NCI-H1105 treated with DMSO at 0.1 percent for 48 hours (cell line): Measurements from ENCODE around the gene ANTKMT.

ENCODE experiments used
- DNase-seq: peaks from one replicate; lab custom pipeline; 2025; lab: John Stamatoyannopoulos, UW

ANTKMT gene

DNA sequence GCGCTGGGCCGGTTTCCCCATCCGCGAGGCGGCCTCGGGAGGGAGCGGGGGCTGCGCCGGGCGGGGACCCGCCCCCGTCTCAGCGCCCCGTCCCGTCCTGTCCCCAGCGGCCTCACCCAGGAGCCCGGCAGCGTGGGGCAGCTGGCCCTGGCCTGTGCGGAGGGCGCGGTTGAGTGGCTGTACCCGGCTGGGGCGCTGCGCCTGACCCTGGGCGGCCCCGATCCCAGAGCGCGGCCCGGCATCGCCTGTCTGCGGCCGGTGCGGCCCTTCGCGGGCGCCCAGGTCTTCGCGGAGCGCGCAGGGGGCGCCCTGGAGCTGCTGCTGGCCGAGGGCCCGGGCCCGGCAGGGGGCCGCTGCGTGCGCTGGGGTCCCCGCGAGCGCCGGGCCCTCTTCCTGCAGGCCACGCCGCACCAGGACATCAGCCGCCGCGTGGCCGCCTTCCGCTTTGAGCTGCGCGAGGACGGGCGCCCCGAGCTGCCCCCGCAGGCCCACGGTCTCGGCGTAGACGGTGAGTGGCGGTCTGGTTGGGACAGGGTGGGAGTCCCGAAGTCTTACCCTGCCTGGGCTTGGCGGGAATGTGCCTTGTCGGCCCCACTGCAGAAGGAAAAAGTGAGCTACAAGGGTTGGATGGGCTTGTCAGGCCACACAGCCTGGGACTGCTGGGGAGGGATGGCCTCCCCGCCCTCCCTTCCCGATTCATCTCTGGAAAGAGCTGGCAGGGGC lies 5.3 kb upstream of the ANTKMT start:
- no peak for DNase-seq

DNA sequence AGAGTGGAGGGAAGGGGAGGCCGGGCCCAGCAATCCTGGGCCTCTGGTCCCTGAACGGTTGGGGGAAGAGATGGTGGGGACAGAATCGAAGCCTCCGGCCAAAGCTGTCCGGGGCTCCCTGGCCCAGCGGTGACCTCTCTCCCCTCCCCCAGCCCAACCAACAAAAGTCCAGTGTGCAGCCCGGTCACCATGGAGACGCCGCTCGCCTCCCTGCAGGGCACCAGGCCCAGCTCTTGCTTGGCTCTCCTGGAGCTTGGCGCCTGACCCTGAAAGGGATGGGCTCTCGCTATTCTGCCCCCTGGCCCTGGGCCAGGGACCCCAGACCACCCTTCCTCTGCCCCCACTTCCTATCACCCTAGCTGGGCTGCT lies 4.8 kb upstream of the ANTKMT start:
- no peak for DNase-seq

DNA sequence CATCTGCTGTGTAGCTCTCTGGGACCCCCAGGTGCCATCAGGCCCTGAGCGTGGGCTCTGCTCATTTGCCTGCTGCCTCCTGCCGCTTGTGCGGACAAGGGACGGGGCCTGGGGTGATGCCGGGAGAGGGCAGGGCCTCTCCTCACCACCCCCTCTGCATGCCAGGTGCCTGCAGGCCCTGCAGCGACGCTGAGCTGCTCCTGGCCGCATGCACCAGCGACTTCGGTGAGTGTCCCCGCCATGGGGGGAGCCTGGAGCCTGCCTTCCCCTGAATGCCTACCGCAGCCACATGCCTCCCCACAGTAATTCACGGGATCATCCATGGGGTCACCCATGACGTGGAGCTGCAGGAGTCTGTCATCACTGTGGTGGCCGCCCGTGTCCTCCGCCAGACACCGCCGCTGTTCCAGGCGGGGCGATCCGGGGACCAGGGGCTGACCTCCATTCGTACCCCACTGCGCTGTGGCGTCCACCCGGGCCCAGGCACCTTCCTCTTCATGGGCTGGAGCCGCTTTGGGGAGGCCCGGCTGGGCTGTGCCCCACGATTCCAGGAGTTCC lies 4.1 kb upstream of the ANTKMT start:
- no peak for DNase-seq

DNA sequence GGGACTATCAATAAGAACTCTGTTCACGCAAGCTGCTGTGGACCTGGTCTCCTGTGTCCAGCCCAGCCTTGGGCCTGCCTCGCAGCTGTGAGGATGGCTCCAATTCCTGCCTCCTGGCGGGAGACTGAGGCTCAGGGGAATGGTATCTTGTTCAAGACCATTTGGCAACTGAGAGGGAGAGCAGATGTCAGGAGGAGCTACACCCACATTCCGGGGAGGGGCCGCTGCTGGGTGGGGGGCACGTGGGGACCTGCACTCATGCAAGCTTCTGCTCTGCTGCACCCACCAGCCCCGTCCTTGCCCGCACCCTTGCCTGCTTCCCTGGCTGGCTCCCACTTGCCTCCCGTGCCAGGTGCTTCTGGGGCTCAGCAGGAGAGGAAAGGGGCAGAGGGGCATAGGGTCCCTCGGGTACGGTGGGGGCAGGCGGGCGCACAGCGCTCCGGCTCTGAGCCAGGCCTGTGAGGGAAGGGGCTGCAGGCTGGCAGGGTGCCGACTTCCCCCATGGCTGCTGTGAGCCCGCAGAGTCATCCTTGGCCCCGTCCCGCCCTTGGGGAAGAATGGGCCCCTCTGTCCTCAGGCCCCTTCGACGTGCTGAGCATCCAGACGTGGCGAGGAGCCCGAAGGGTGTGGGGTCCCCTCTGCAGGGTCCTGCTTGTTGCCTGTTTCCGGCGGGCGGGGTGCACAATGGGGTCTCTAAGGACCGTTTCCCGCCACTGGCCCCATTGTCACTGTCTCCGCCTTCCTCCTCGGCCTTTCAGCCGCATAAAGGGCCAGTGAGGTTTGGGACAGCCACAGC lies 3.3 kb upstream of the ANTKMT start:
- DNase-seq = no peak

DNA sequence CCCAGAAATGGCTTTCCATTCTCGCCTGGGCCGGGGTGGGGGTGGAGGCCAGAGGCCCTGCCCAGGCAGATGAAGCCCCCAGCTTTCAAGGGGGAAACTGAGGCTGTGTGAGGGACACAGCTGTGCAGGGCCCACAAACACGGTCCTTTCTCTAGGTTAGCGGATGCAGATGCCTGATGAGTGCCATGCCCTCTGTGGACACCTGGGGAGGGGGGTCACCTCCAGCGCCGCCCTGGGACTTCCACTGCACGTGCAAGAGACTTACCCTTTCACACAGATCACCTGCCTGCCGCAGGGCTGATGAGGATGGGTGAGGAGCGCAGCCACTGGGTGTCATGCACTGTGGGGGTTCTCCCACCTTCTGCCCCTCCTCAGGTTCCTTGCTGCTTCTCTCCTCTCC lies 2.6 kb upstream of the ANTKMT start:
- DNase-seq = no peak

DNA sequence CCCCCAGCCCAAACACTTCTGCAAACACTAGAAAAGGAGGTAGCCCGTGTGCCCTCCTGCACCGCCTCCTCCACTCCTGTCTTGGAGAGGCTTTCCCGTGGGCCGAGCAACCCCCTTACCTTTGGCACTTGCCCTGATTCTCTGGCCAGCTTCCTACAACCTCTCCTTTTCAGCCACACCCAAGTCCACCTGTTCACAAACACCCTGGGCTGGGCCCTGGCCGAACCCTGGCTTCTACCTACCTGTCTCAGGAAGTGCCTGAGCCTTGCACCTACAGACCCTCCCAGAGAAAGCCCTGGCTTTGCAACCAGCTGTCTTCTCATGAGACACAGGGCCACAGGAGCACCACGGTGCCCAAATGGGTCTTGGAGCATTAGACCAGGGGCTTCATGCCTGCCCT lies 2.0 kb upstream of the ANTKMT start:
- DNase-seq = no peak

DNA sequence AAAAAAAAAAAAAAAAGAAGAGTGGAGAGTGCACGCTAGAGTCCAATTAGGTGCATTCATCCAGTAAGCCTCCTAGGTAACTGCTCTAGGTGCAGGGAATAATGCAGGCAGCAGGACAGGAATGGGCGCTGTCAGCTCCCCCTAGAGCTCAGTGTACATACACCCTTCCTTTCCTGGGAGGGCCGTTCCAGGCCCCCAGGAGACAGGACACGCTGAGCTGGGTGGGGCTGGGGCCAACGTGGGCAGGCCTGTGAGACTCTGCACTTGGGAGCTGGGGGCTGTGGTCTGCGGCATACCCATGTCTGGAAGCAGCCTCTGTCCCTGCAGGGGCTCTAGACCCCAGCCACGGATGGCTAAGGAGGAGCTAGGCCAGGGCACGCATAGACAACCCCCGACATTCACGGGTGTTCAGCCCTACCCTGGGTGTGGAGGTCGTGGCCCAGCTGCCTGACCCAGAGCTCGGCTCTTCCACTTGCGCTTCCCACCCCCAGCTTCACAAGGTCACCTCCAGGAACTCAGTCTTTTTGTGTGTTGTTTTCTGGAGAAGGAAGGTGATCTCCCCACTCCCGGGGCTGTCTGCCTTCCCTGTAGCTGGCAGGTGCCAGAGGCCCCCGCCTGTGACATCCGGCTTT lies 1.0 kb upstream of the ANTKMT start:
- no peak for DNase-seq

DNA sequence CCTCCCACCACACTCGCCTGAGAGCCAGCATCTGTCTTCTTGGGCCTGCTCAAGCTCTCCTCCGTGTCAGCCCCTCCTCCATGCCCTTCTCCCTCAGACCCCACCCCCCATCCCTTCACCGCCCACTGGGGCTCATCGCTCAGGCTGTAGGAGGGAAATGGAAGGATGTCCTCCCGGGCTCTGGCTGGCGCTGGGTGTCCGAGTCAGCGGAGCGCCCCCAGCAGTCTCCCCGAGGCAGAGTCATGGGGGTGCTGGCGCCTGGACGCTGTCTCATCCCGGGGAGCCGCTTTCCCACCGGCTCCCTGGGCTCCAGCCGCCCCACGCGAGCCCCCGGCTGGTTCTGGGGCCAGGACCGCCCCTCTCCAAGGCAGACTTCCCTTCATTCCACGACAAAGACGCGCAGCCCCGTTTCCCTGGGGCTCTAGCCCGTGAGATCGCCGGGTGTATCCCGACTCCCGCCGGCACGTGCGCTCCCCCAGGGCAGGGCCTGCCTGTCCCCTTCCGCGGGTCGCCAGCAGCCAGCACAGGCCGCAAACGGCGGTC lies 428 bp upstream of the ANTKMT start:
- DNase-seq = peak; percentile 18

DNA sequence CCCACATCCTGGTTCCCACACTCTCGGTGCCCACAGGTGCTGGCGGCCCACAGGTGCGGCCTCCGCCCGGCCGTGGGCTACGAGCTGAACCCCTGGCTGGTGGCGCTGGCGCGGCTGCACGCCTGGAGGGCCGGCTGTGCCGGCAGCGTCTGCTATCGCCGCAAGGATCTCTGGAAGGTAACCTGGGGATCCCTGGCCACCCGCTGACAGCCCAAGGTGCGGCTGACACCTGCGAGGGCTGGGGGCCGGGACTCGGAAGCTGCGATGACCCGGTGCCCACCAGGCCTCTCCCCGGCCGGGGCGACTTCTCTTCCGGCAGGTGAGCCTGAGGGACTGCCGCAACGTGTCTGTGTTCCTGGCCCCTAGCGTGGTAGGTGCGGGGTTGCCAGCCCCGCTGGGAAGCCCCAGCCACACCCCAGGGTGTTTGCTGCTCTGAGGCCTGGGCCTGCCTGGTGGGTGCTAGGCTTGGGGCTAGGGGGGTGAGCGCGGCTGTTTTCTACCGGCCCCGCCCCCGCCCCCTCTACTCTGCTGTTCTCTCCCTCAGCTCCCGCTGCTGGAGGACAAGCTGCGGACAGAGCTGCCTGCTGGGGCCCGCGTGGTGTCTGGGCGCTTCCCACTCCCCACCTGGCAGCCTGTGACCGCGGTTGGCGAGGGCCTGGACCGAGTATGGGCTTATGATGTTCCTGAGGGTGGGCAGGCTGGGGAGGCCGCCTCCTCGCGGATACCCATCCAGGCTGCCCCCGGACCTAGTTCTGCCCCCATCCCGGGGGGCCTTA lies 1.0 kb downstream of the ANTKMT start:
- DNase-seq = no peak

DNA sequence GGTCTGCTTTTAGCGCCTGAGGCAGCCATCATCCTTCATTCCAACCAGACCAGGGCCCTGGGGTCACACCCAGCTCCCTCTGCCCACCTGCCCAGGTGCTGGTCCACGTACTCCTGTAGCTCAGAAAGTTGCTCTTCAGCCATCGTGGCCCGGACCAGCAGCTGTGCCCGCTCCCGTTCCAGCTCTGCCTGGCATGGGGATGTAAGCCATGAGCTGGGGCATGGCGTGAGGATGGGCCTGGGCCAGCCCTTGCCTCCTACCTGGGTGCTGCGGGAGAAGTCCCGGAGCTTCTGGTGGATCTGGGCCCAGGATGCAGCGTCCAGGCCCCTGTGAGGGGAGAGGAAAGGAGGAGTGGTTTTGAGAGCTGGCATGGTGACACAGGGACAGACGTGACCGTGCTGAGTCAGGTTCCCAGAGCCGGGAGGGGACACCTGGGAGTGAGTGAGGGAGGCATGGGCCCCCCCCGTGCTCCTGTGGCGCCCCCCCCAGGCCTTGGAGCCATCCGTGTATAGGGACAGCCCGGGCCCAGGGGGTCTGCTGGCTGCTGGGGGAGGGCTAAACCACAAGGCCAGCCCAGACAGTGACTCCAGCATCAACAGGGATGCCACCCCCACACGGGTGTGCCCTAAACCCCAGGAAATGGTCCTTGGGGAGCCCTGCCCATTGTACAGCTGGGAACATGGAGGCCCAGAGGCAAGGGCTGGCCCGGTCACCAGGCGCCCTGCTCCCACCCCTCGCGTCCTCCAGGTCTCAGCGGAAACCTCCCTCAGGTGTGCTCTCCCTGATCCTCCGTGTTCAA lies 2.1 kb downstream of the ANTKMT start:
- DNase-seq = no peak

DNA sequence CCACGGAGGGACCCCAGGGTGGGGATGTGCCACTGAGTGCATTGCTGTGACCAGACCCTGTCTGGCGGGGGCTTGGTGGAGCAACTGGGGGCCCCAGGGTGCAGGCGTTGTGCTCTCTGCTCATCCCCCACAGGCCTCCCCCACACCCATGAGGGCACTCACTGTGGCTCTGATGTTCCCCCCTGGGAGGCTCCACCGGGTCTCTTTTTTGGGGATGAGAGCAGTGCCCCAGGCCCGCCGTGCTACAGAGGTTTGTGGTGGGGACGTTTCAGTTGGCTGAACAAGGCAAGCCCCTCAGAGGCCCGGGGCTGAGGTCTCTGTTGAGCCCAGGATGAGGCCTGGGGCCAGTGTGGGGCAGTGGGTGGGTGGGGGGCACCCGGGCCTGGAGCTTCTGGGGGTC lies 2.7 kb downstream of the ANTKMT start:
- DNase-seq = no peak

DNA sequence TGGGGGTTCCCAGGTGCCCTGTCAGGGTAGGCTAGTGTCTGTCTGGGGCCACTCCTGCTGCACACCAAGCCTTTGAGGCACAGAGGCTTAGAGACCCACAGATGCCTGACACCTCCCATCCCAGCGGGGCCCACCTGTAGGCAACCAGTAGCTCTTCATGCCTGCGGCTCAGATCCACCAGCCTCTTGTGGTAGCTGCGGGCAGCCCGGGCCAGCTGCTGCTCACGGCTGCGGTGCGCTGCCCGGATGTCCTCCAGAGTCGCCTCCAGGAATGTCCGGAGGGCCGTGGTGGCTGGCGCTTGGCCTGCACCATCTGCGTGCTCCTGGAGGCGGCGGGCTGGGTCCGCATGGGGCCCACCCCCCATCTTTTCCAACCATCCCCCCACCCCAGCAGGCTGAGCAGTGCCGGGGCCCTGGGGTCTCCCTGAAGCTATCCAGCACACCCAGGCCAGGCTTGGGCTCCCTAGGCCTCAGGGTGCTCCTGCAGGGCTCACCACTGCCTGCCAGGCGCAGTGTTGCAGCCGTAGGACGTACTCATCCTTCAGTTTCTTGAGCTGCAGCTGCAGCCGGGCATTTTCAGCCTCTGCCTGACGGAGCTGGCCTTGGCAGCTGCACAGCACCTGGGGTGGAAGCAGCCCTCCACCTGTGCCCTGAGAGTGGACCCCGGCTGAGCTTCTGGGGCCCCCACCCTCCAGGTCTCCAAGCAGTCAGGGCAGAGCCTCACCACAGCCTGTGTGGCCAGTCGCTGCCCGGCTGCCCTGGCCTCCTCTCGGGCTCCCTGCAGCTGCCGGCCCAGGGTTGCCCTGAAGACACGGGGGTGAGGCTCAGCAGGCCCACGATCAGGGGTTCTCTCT lies 3.5 kb downstream of the ANTKMT start:
- DNase-seq = no peak

DNA sequence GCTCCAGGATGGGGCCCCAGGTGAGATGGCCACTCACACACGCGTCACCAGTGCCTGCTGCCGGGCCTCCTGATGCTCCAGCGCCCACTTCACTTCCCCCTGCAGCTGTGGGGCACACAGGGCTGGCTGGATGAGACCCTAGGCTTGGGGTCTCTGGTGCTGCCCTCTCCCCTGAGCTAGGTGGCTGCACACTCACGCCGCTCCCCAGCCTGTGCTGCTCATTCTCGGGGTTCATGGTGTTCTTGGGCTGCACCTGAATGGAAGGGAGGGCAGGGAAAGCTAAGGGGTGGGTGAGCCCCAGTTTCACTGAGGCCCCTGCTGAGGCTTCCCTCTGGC lies 4.1 kb downstream of the ANTKMT start:
- no peak for DNase-seq

DNA sequence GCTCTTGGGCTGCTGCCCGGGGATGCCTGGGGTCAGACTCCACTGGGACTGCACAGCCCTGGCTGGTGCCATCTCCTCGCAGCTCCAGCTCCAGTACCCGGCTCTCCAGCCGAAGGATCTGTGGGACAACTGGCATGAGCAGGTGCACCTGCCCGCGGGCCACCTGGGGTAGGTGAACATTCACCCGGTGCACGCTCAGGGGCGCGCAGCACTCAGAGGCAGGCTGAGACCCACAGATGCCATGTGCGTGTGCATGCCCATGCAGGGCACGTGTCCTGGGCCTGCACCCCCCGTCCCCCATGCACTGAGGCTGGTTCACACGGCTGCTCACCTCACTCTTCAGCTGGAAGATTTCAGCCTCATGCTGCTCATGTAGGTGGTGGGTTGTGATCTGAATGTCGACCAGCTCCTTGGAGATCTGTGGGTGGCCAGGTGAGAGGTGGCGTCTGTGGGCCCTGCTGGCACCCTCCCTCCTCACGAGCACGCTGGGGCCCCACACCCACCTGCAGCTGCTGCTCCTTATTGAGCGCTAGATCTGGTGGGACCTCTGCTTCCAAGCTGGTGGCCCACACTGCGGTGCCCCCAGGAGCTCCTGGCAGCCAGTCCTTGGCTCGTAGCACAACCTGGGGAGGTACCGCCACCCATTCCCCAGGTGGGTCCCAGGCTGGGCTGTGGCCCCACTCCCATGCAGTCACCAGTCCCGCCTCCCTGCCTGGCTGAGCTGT lies 4.7 kb downstream of the ANTKMT start:
- no peak for DNase-seq

DNA sequence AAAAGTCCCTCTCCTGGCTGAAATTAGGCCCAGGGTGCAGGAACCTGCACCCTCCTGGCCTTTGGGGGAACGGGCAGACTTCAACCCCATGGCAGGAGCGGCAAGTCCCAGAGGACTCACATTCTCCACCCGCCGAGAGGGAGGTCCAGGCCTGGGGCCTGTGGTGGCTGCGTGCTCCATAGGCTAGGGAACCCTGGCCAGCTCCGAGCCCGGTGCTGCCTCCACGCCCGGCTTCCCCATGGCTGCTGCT lies 5.2 kb downstream of the ANTKMT start:
- no peak for DNase-seq

DNA sequence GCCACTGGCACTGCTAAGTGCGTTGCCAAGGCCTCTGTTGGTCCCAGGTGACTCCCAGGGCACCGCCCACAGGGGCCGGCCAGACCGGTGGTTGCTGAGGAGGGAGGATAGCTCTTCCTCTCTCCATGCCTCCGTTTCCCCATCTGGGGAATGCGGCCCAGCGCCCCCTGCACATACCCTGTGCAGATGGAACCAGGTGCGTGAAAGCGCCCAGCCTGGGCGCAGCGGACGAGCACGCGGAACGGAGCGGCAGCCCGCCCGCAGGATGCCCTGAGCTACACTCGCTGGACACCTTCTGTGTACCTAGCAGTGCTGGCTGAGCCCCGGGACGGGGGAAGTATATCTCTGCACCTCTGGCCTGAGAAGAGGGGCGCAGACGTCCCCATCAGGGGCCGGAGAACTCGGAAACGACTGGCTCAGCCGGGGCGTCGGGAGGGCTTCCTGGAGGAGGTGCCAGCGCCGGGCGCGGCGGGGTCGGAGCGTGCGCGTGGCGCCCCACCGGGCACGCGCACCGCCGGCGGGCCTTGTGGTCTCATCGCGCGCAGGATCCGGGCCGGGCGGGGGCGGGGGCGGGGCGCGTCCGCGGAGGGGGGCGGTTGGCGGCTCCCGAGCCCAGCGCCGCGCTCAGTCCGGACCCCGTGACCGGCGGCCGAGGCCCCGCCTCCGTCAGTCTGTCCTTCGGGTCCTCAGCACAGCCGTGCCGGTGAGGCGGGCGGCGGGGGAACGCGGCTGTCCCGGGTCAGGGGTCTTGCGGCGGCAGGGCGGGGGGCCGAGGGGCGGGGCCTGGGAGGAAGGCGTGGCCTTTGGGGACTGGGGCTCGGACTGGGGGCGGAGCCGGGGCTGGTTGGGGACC lies 5.7 kb downstream of the ANTKMT start, which contains the start of the genes CCDC78 and HAGHL:
Gene CCDC78 (minus strand): TSS at position 6 of the 853 bp plus-strand sequence. CDS start 76 bp downstream, outside the sequence.
Gene HAGHL (plus strand): TSS at position 669 of the 853 bp plus-strand sequence. CDS start 404 bp downstream, outside the sequence.
- no peak for DNase-seq

DNA sequence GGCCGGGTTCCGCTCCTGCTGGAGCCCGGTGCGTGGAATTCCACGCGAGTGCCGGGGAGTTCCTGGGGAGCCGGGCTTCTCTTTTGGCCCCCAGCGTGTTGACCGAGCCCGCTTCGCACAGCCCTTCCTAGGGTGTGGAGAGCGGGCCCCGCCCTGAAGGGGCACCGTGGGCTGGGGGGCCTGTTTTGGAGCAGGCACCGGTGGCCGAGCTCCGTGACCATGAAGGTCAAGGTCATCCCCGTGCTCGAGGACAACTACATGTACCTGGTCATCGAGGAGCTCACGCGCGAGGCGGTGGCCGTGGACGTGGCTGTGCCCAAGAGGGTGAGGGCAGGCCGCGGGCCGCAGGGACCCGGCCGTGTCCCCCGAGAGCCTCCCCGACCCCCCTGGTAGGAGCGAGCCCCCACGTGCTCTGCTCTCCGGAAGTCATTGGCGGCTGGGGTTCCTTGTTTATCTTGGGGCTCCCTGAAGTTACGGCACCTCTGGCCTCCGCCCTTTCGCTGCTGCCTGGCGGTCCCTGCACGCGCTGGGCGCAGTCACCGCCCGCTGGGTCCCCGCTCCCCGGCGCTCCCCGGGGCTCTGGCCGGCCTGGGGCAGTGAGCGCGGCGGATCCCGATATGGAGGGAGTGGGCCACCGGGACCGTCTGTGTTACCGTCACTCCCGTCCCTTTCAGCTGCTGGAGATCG lies 6.5 kb downstream of the ANTKMT start:
- no peak for DNase-seq
